Fibroblast of peridontal ligament (primary cell): ENCODE data around the gene GALNT9.
"Not testable (repeated sequence)": the region's sequence is repeated elsewhere in the genome, so short reads cannot be mapped to it uniquely, and the experiment has no call there.

Experiments used
- DNase-seq: peaks from one replicate; pipeline ENCODE4 v3.0.0-alpha.2; 2010; ENCODE audit errors: extremely low read depth

GALNT9 gene

GRCh38 chr12:132279184-132279889 is 50.1 kb downstream of the GALNT9 start:
- DNase-seq = no peak

- no peak for DNase-seq
Observed at GRCh38 chr12:132278401-132279183, 50.8 kb downstream of the GALNT9 start.

GRCh38 chr12:132277949-132278348 is 51.4 kb downstream of the GALNT9 start:
- DNase-seq = no peak

GRCh38 chr12:132277374-132277941 is 51.9 kb downstream of the GALNT9 start:
- DNase-seq = no peak

GRCh38 chr12:132276827-132277373 is 52.5 kb downstream of the GALNT9 start:
- DNase-seq = no peak

GRCh38 chr12:132276066-132276826 is 53.1 kb downstream of the GALNT9 start:
- no peak for DNase-seq

GRCh38 chr12:132275631-132276030 is 53.8 kb downstream of the GALNT9 start:
- DNase-seq = no peak

GRCh38 chr12:132275110-132275531 is 54.3 kb downstream of the GALNT9 start:
- no peak for DNase-seq

- no peak for DNase-seq
Observed at GRCh38 chr12:132273992-132274334, 55.4 kb downstream of the GALNT9 start.

- no peak for DNase-seq
Observed at GRCh38 chr12:132272711-132273110, 56.7 kb downstream of the GALNT9 start.

- DNase-seq = no peak
Observed at GRCh38 chr12:132271755-132272092, 57.7 kb downstream of the GALNT9 start.

- DNase-seq = no peak
Observed at GRCh38 chr12:132270969-132271754, 58.2 kb downstream of the GALNT9 start.

GRCh38 chr12:132270516-132270915 is 58.9 kb downstream of the GALNT9 start:
- no peak for DNase-seq

- no peak for DNase-seq
Observed at GRCh38 chr12:132269271-132269968, 60.0 kb downstream of the GALNT9 start.

GRCh38 chr12:132268674-132269073 is 60.7 kb downstream of the GALNT9 start:
- no peak for DNase-seq

- DNase-seq = no peak
Observed at GRCh38 chr12:132267873-132268272, 61.5 kb downstream of the GALNT9 start.

- DNase-seq = no peak
Observed at GRCh38 chr12:132266802-132267201, 62.6 kb downstream of the GALNT9 start.

- DNase-seq = no peak
Observed at GRCh38 chr12:132266370-132266769, 63.0 kb downstream of the GALNT9 start.

- not testable (repeated sequence) for DNase-seq
Observed at GRCh38 chr12:132265822-132266221, 63.6 kb downstream of the GALNT9 start.

- no peak for DNase-seq
Observed at GRCh38 chr12:132265056-132265800, 64.2 kb downstream of the GALNT9 start.
